AG09319 (cell line): ENCODE data around the gene DCTN2.

Experiments used
- DNase-seq: peaks from one replicate; pipeline ENCODE4 v3.0.0-alpha.2; 2010; ENCODE audit warnings: low read depth; ENCODE audit errors: extremely low read depth
- TF ChIP-seq, protein P1 (sequence below): IDR thresholded peaks from 2 replicates; pipeline ENCODE4 v1.5.1; 2011; ENCODE audit warnings: low read depth, mild to moderate bottlenecking, inconsistent platforms, low read length, moderate library complexity

Gene DCTN2

DNA sequence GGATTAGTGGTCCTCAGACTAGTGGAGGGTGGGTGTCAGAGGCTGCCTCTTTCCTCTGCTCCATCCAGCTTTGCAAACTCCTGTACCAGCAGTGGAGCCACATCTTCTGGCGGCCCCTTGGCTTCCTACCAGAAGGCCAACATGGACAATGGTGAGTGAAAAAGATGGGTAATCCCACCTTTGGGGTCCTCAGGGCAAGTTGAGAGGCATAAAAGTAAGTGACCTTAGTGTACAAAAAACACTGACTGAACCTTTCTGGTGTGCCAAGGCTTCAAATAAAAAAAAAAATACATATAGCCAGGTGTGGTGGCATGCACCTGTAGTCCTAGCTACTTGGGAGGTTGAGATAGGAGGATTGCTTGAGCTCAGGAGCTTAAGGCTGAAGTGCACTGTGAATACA, 34.8 kb upstream of the DCTN2 start:
- no peak for DNase-seq
- TF ChIP-seq, protein P1, sequence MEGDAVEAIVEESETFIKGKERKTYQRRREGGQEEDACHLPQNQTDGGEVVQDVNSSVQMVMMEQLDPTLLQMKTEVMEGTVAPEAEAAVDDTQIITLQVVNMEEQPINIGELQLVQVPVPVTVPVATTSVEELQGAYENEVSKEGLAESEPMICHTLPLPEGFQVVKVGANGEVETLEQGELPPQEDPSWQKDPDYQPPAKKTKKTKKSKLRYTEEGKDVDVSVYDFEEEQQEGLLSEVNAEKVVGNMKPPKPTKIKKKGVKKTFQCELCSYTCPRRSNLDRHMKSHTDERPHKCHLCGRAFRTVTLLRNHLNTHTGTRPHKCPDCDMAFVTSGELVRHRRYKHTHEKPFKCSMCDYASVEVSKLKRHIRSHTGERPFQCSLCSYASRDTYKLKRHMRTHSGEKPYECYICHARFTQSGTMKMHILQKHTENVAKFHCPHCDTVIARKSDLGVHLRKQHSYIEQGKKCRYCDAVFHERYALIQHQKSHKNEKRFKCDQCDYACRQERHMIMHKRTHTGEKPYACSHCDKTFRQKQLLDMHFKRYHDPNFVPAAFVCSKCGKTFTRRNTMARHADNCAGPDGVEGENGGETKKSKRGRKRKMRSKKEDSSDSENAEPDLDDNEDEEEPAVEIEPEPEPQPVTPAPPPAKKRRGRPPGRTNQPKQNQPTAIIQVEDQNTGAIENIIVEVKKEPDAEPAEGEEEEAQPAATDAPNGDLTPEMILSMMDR: no peak

DNA sequence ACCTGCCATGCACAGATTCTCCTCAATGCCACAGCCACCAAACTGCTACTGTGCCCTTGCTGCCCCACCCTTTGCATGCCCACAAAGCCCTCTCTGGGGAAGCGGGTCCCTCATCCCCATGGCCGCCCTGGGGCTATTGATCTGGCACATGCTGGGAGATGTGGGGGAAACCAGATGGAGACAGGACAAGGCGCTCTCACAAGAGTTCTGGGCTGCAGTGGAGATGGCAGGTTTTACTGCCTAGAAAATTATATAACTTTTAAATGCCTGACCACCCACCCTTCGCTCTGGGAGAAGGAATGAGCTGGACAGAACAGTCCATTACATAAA, 33.4 kb upstream of the DCTN2 start:
- DNase-seq: no peak
- TF ChIP-seq, protein P1: no peak

DNA sequence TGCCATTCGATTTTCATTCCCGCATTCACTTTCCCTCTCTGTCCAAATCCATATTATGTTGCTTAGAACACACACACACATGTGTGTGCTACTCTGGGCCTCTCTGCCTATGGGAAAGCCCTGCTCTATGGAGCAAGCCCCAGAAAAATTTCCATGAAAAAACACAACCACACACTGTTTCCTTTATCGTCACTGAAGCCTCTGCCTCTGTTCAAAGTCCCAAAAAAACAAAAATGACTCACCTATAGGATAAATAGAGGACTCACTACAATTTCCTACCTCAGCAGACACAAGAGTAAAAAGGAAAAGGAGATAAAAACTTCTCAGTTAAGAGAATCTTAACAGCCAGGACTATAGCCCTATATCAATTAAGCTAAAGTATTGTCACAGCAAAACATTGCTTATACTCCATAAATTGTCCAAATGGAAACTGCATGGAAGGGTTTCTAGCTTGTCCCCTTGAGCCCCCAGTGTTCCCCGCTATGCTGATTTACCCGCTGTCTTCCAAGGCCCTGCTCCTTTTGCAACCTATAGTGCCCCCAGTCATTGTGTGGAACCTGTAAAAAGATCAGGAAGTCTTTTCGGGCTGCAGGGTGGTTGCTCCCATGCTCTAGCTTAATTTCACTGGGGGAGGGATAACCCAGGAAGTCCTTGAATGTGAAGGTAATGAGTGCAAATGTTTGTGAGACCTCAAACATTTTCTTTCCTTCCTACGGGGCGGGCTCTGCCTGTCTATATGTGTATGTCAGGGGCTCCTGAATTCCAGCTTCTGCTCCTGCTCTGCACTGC, 32.9 kb upstream of the DCTN2 start:
- TF ChIP-seq, protein P1: no peak
- no peak for DNase-seq

DNA sequence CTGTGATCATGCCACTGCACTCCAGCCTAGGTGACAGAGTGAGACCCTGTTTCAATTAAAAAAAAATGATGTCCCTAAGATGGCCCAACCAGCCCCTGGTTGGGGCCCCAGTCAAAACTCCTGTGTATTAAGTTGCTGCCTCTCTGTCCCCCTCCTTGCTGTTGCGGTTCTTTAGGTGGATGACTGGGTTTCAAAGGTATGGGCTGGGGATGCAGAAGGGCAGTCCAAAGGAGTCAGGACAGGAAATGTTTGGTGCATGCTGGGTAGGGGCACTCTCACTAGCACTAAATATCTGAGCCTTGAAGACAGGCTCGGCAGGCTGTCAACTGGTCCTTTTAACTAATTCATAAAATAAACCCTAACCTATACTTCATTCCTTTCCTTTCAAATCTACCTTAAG, 32.0 kb upstream of the DCTN2 start:
- no peak for DNase-seq
- TF ChIP-seq, protein P1: no peak

DNA sequence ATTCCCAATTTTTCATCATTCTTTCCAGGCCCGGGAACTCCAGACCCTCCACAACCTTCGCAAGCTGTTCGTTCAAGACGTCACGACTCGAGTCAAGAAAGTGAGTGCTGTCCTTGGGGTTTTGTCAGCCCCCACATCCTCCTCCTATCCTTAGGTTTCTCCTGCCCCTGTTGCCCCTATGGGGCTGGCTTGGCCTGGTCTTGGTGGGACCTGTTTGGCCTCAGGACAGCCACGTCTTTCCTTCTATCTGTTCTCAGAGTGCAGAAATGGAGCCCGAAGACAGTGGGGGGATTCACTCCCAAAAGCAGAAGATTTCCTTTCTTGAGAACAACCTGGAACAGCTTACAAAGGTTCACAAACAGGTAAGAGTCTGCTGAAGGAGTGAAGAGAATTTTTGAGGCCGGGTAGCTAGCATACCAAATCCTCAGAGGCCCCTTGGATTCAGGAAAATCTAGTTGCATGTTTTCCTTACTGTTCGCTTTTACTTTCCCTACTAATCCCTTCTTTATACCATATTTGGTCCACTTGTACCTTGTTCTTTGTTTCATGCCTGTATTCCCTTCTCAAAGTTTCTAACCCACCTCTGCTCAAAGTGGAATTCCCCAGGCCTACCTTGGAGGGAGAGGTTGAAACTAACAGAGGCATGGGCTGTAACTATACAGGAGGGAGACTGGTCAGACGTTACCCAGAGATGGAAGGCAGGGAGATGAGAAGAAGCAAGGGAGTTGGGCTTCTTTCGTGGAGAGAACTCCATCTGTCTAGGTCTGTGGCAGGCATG, 31.2 kb upstream of the DCTN2 start:
- TF ChIP-seq, protein P1: no peak
- DNase-seq: no peak

DNA sequence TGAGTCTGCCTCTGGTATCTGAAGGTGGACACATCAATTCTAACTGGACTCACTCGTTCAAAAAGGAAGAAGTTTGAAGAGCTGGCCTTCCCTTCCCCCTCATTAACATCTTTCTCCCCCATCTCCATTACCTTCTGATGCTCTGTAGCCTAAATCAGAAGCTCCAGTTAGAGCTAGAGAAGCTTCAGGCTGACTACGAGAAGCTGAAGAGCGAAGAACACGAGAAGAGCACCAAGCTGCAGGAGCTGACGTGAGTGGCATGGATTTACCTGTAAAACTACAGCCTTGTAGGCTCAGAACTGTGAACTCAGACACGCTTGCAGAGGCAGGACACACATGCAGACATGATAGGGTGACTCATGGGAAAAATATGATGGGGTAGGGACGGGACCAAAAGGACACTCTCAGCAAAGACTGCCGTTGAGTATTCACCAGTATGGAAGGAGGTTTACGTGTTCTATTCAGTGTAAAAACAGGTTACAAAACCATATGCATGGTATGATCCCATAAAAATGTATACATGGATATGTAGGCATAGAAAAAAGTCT, 29.7 kb upstream of the DCTN2 start:
- TF ChIP-seq, protein P1: no peak
- no peak for DNase-seq

DNA sequence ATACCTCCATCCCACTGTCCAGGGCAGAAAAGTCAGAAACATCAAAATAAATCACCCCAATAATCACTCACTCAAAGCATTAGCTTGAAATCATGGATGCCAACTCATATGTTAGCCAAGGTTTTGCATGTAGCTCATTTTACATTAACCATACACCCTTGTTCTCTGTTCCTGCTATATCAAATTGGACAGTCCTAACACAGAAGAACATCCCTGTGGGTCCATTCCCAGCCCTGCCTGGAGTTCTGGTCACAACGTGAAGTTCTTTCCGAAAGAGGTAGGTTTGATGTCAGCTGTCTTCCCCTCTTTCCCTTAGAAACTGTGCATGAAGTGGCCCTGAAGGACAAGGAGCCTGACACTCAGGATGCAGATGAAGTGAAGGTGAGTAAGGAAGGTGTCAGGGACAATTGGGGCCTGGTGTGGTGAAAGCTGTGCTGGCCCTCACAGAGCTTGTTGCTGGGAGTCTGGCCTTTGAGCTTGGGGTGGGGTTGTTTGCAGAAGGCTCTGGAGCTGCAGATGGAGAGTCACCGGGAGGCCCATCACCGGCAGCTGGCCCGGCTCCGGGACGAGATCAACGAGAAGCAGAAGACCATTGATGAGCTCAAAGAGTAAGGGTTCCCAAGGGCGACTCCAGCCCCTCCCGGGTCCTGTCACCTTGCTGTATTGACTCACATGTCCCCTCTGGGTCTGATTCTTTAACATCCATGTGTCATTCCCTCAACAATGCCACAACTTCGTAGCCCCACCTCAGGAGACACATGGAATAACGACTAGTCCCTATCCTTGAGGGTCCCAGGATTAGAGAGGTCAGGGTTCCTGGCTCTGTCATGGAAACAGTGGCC, 29.0 kb upstream of the DCTN2 start:
- no peak for DNase-seq
- TF ChIP-seq, protein P1: no peak
